Ovary (tissue), 9 donors: ENCODE data around the gene BPGM. TPM values are rescaled to one million over a fixed set of nuclear protein-coding genes. Genes with fewer than 3 reads are reported as not detected.

Experiments
- DNase-seq, 5 donors: peaks; one replicate each; pipeline ENCODE4 v3.0.0-alpha.2; 2019 to 2020
- H3K27ac ChIP-seq, 2 donors: fragments of 200-600 bp; one replicate each; pipeline versions ENCODE4 v1.5.1 to v1.8.0; 2019 to 2022
- H3K27me3 ChIP-seq: fragments of 200-600 bp; one replicate; pipeline ENCODE4 v1.8.0; 2022
- H3K36me3 ChIP-seq: fragments of 200-600 bp; sonication (generic); one replicate; pipeline ENCODE4 v1.5.1; 2019
- H3K4me1 ChIP-seq: one replicate; pipeline ENCODE4 v1.8.1; 2013; ENCODE audit warnings: mild to moderate bottlenecking, moderate library complexity; ENCODE audit not compliant: insufficient read depth
- H3K4me3 ChIP-seq: fragments of 200-600 bp; sonication (generic); one replicate; pipeline ENCODE4 v1.5.1; 2017
- H3K9me3 ChIP-seq, 2 donors: fragments of 200-600 bp in 1 of 2; sonication (generic) in 1 of 2; one replicate each; pipeline versions ENCODE4 v1.5.1 to v1.8.1; 2013 to 2019; ENCODE audit warnings: mild to moderate bottlenecking in 1 of 2, moderate library complexity in 1 of 2
- CTCF ChIP-seq, 3 donors: fragments of 450-650 bp in 2 of 3; fragments of 200-600 bp in 1 of 3; IDR thresholded peaks; one replicate each; pipeline versions ENCODE4 v1.5.1 to v1.8.0; 2016 to 2022; ENCODE audit warnings: antibody characterized with exemption in 3 of 3, mild to moderate bottlenecking in 1 of 3
- EP300 ChIP-seq: sonication (generic); formaldehyde crosslinking; IDR thresholded peaks from one replicate; pipeline ENCODE4 v1.6.1; 2017; ENCODE audit warnings: antibody characterized with exemption
- POLR2A ChIP-seq: fragments of 450-650 bp; IDR thresholded peaks from one replicate; pipeline ENCODE4 v1.6.1; 2017; ENCODE audit warnings: antibody characterized with exemption, mild to moderate bottlenecking, moderate library complexity
- WGBS, 3 donors: extraction: QIAGEN DNeasy Blood & Tissue Kit in 1 of 3; methylation state at CpG; one replicate each; pipeline versions ENCODE4 v1.1.5 to v1.1.7; 2013 to 2017; 5-methylcytosine and 5-hydroxymethylcytosine counted together
- intact Hi-C, 4 donors: fragments of 100-400 bp; cut with DNase I; formaldehyde crosslinking; loops; one replicate each; pipeline versions ENCODE4 v1.11.0 to v1.15.1; 2022 to 2023
- polyA plus RNA-seq, 2 donors: library from polyadenylated mRNA; stranded (reverse); fragments of 200-250 nt in 1 of 2; fragments of 350-450 nt in 1 of 2; fragmentation: Illumina TruSeq in 1 of 2; extraction: RNeasy Lipid Tissue Mini Kit (QIAGEN cat#74804) in 1 of 2; gene quantifications; one replicate each; pipeline ENCODE4 v1.2.3, GENCODE V29; 2013 to 2014
- total RNA-seq, 7 donors: library from RNA; depleted of rRNA in 2 of 7; stranded (reverse); fragments of >200 nt in 2 of 7; fragmentation: NEBNext Ultra II Directional in 3 of 7; extraction: Animal tissue kit (Norgen Biotek cat#: 25700) in 3 of 7; gene quantifications; one replicate each; pipeline versions ENCODE4 v1.1.0 to v1.2.4, GENCODE V29; 2016 to 2023
- donor health status: DM: no; HTN: no; CAD: no; lungs with moderate emphysema.
- donor health status: DM: no; HTN: no; CAD: no.
- donor health status: Bipolar disorder and iron deficiency.
- donor health status: DM: yes; HTN: yes; CAD: no.
- donor health status: DM: no; HTN: no; CAD: no.
- donor health status: DM: yes; HTN: yes; CAD: no.

BPGM gene
- total and polyA plus RNA-seq, 9 donors = 6.5 to 18.1 (median 9.0) TPM

GRCh38 chr7:134654104-134654775, 7.6 kb downstream of the BPGM start:
- 52 to 57% (median 55%) methylated on average over 4 of the region's 4 CpGs for WGBS, 3 donors
- H3K27me3 ChIP-seq = no peaks in the 10 kb centered on the region
- intact Hi-C loops = no loop called here
- no peaks in the 10 kb centered on the region for H3K36me3 ChIP-seq
- no peak overlapping the region for H3K4me3 ChIP-seq
- no peaks in the 10 kb centered on the region for H3K4me1 ChIP-seq
- no peak overlapping the region for H3K27ac ChIP-seq
- TF ChIP-seq CTCF (IDR thresholded peaks at IDR 0.05) (no peak), EP300 (no peak)
- H3K9me3 ChIP-seq = no peaks in the 10 kb centered on the region
- no peak for DNase-seq

GRCh38 chr7:134657526-134657925, 10.9 kb downstream of the BPGM start:
- 65 to 66% (median 65%) methylated on average over 5 of the region's 5 CpGs for WGBS, 3 donors
- H3K4me3 ChIP-seq = no peak overlapping the region
- H3K4me1 ChIP-seq = no peaks in the 10 kb centered on the region
- H3K36me3 ChIP-seq = no peaks in the 10 kb centered on the region
- intact Hi-C loops = no loop called here
- no peak overlapping the region for H3K27ac ChIP-seq
- no peaks in the 10 kb centered on the region for H3K27me3 ChIP-seq
- TF ChIP-seq CTCF (IDR thresholded peaks at IDR 0.05) (no peak), EP300 (no peak), POLR2A (no peak)
- no peak for DNase-seq
- no peaks in the 10 kb centered on the region for H3K9me3 ChIP-seq

- no peak for DNase-seq
- TF ChIP-seq EP300 (no peak), POLR2A (no peak), CTCF (IDR thresholded peaks at IDR 0.05) (no peak)
- WGBS, 3 donors = 84 to 91% (median 85%) methylated on average over 7 of the region's 7 CpGs
- no peak overlapping the region for H3K4me3 ChIP-seq
- H3K27ac ChIP-seq = no peak overlapping the region
- H3K4me1 ChIP-seq = no peaks in the 10 kb centered on the region
- no peaks in the 10 kb centered on the region for H3K36me3 ChIP-seq
- intact Hi-C loops = no loop called here
- H3K9me3 ChIP-seq = no peaks in the 10 kb centered on the region
- H3K27me3 ChIP-seq = no peaks in the 10 kb centered on the region
Observed at GRCh38 chr7:134660242-134660785, 13.7 kb downstream of the BPGM start.

GRCh38 chr7:134660961-134661376, 14.3 kb downstream of the BPGM start:
- Histone ChIP-seq H3K4me1 (no peaks in the 10 kb centered on the region), H3K9me3 (no peaks in the 10 kb centered on the region), H3K27me3 (no peaks in the 10 kb centered on the region), H3K4me3 (no peak overlapping the region), H3K27ac (no peak overlapping the region), H3K36me3 (no peaks in the 10 kb centered on the region)
- intact Hi-C loops = no loop called here
- 32 to 59% (median 43%) methylated on average over 1 of the region's 1 CpG for WGBS, 3 donors
- no peak for TF ChIP-seq POLR2A
- no peak for TF ChIP-seq CTCF (IDR thresholded peaks at IDR 0.05)
- no peak for TF ChIP-seq EP300
- no peak for DNase-seq
